GM10847 (cell line): Measurements from ENCODE around the gene EPX.

Experiments used
- POLR2A ChIP-seq: IDR thresholded peaks from 2 replicates; pipeline ENCODE4 v1.6.1; 2011; ENCODE audit not compliant: insufficient read length; ENCODE audit errors: extremely low read depth

EPX gene

GRCh38 chr17:58200024-58200633, 7.6 kb downstream of the EPX start:
- TF ChIP-seq POLR2A, result no peak

DNA sequence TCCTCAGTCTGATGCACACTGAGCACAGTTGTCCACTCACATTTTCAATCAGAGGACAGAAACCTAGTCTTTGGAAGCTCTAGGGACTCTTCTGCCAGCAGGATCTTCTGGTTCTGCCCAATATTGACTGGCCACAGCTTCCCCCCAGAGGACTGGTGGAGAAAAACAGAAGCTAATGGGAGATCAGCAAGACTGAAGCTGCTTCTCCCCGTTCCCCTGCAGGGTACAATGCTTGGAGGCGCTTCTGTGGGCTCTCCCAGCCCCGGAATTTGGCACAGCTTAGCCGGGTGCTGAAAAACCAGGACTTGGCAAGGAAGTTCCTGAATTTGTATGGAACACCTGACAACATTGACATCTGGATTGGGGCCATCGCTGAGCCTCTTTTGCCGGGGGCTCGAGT, 10.3 kb downstream of the EPX start:
- TF ChIP-seq POLR2A, result no peak

GRCh38 chr17:58204796-58205195, 12.3 kb downstream of the EPX start:
- no peak for TF ChIP-seq POLR2A

DNA sequence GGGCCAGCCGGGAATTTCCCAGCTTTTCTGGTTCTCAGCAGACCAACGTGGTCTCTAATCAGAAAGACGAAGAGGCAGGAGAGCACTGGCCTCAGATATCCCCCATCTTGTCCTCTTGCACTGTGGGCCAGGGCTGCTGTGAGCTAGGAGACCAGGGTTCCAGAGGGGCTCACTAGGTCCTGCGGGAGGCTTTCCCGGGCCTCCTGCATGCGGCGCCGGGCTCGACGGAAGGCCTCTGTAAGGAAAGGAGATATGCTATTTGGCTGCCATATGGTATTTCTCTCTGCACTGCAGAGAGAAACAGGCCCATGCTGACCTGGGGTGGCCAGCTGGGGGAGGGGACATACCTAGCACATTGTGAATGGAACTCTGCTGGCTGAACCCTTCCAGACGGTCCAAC, 13.4 kb downstream of the EPX start:
- no peak for TF ChIP-seq POLR2A

DNA sequence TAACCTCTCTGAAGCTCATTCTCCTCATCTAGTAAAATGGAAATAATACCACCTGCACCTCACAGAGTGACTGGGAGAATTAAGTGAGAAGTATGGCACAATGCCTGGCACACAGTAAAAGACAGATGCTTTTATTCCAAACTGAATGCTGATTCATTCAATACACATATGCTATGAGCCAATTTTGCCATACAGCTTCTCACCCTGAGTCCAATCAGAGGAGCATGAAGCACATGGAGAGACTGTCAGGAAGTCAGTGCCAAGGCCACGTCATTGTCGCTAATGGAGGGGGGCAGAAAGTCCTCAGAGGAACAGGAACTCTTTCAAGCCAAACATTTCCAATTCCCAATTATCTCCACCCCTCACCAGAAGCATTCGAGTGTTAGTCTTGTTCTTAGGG, 14.9 kb downstream of the EPX start:
- TF ChIP-seq POLR2A, result no peak

DNA sequence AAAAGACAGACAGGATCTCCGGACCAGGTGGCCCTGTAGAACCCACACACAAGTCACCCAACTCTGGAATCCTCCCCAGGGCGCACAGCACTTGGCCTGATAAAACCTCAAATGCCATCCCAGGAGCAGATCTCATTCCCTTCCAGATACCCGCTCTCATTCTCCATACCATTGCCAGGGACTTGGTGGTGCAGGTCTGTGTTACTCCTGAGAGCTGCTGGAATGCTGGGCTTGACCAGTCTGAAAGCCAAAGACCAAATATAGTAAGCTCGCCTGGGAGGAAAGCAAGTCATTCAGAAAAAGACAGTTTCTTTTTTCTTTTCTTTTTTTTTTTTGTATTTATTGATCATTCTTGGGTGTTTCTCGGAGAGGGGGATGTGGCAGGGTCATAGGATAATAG, 15.8 kb downstream of the EPX start:
- no peak for TF ChIP-seq POLR2A

GRCh38 chr17:58210922-58211321, 18.4 kb downstream of the EPX start:
- TF ChIP-seq POLR2A, result no peak

DNA sequence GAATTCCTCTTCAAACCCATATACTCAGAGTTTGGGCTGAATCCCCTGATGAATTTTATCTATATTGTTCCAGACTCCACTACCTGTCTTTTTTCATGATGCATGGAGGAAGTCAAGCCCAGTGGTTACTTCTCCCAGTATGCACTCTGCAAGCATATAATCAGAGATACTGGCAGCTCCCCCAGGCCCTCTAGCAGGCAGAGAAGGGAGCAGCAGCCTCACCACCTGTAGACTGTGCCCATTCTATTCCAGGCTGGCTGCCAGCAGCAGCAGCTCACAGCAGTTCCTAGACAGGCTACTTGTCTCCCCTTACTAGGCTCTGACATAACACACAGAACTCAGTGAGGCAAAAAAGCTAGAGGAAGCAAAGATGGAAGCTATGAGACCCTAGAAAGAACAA, 23.2 kb downstream of the EPX start:
- no peak for TF ChIP-seq POLR2A

GRCh38 chr17:58217766-58218165, 25.2 kb downstream of the EPX start:
- TF ChIP-seq POLR2A, result no peak

DNA sequence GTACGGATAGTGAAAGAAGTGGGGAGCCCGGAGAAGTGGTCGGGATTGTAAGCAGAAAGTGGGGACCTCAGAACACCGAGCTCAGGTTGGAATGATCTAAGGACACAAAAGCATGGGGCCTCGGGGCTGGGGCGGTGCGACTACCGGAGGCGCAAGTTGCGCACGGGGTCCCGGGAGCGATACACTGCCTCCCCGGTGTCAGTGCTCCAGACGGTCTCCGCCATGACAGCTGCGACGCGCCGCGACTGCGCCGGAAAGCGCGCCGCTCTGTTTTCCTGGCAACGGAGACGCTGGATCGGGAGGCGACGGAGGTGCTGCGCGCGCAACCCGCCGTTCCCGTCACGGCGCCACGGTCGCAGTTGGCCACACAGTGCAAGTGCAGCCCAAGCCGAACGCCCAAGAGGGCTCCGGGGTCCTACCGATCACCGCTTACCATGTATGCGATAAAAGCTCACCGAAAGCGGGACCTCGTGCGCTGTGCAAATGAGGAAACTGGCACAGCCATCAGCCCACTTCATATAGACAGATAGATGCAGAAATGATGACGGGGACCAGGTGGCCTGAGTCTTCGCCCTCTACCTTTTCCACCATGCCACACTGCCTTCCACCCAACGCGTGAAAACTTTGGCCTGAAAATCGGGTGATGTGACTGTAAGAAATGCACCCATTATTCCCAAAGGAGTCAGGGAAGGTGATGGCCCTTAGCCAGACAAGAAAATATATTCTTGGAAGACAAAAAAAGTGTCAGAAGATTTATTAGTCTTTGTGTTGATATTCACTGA, 26.7 kb downstream of the EPX start, which contains the start of gene MKS1:
MKS1 (minus strand) TSS at position 249 of the 782 bp plus-strand sequence; CDS start at position 224, 25 bp downstream.
- TF ChIP-seq POLR2A, result peak; percentile 85

- no peak for TF ChIP-seq POLR2A
These were observed 27.3 kb downstream of the EPX start for GRCh38 chr17:58219789-58220183.

- TF ChIP-seq POLR2A, result no peak
These were observed 31.8 kb downstream of the EPX start for GRCh38 chr17:58224315-58224714.

- no peak for TF ChIP-seq POLR2A
These were observed 35.2 kb downstream of the EPX start for GRCh38 chr17:58227733-58228132.

DNA sequence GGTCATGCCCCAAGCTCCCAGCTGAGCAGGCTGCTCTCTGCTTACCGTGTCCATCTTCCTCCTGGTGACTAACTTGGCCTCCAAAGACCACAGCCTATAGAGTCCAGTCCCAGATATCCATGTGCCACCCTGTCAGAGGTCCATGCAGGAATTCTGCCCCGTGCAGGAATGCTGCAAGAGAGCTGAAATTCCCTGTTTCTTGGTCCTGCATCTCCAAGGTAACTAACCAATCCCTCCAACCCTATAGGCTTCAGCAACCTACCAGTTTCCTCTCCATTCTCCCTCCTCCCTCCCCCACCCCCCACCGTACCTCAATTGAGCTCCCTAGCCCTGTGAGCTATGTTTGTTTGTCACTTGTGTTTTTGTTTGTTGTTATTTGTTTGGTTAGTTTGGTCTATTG, 36.2 kb downstream of the EPX start:
- TF ChIP-seq POLR2A, result no peak

GRCh38 chr17:58229384-58229783, 36.9 kb downstream of the EPX start:
- no peak for TF ChIP-seq POLR2A

GRCh38 chr17:58229881-58230280, 37.4 kb downstream of the EPX start:
- TF ChIP-seq POLR2A, result no peak

DNA sequence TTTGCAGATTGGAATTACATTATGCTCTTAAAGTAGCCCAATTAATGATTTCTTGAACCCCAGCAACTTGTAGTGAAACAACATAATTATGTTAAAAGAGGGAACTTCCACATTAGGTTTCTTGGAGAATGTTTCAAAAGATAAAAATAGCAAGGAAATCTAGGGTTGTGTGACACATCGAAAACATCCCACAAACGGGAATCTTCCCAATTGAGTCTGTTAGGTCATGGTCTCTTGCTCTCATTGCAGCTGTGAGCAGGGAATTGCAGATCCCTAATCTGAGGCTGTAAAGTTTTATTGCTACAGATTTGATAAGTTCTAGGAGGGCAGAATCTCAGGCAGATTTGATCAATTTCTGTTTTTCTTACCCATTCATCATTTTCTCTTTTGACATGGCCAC, 39.1 kb downstream of the EPX start:
- TF ChIP-seq POLR2A, result no peak
